Nucleus accumbens (tissue), 56 donors: ENCODE results near the gene VPS51.
A peak's percentile ranks its signal among the peaks of the same experiment; 100 is the strongest.

Source experiments
- DNase-seq, 56 donors: peaks; one replicate each; lab custom pipeline; 2025; lab: John Stamatoyannopoulos, UW

Gene VPS51

DNA sequence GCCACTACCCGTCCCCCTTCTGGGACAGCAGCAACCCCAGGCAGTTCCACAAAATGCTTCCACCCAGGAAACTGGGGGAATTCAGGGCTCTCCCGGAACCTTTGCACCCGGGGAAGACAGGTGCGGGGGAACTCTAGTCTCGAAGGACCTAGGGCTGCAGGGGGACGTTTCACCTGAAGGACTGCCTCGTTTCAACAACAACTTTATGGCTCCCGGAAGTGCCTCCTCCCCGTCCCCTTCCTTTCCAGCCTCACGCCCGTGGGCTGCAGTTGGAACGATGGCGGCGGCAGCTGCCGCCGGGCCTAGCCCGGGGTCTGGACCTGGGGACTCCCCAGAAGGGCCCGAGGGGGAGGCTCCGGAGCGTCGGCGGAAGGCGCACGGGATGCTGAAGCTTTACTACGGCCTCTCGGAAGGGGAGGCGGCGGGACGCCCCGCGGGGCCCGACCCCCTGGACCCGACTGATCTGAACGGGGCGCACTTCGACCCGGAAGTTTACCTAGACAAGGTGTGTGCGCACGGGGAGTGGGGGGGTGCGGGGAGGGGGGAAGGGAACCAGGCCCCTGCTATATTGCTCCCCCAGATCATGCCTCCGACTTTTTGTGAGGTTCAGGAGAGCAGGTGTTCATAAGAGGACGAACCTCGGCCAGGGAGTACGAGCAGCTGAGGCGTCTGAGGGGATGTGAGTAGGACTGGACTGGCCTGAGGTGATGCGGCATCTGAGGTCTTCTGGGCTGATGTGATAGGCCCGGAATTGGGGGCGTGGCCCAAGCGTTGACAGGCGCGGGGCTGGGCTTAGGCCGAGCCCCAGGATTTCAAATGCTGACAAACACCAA lies at the start of gene VPS51:
Gene VPS51, plus strand, starts transcription at position 241 of the 833 bp plus-strand sequence. Its CDS starts 37 bp downstream, at position 278.
- peak in 55 of 56 donors; percentile 54 to 92 (median 79) for DNase-seq

DNA sequence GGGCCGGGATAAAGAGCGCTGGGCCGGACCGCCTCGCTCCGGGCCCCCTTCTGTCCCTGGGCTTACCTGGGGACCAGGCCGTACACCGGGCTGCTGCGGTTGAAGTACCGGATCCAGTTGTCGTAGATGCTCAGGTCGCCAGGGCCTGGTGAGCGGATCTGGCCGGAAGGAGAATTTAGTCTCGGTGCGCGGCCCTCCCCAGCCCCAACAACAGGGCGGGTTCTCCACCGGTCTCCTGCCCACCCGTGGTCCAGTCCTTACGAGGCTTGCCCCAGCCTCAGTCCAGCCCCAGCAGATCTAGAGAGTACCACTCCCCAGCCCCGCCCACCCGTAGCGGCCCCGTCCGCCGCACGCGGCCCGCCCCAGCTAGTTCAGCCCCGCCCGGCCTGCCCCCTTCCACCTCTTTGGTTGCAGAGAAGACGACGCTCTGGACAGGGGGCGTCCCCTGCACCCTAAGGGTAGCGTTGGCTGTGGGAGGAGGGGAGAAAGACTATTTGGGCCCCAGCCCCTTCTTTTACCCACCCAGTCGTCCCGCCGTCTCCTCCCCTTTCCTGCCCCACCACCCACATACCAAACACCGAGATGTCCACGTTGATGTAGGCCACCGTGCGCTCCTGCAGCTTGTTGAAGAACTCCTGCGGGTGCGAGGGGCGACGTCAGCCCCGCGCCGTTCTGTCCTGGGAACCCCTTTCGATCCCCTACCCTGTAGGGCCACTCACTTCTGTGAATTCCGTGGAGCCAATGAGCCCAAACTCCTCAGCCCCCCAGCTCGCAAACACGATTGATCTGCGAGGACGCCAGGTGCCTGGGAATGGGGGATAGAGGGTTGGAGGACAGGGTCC lies 48.2 kb upstream of the VPS51 start:
- no peak for DNase-seq

DNA sequence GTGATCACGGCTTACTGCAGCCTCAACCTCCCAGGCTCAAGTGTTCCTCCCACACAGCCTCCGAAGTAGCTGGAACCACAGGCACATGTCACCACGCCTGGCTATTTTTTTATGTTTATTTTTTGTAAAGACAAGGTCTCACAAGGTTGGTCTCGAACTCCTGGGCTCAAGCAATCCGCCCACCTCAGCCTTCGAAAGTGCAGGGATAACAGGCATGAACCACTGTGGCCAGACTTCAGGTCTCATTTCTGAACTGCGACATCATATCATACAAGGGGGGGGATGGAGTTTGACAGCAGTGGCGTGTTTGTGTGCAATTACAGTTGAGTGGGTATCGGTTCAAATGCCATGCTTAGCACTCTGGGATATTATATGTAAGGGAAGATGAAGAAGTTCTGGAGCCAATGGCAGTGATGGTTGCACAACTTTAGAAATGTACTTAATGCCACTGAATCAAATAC lies 44.6 kb upstream of the VPS51 start:
- no peak for DNase-seq

DNA sequence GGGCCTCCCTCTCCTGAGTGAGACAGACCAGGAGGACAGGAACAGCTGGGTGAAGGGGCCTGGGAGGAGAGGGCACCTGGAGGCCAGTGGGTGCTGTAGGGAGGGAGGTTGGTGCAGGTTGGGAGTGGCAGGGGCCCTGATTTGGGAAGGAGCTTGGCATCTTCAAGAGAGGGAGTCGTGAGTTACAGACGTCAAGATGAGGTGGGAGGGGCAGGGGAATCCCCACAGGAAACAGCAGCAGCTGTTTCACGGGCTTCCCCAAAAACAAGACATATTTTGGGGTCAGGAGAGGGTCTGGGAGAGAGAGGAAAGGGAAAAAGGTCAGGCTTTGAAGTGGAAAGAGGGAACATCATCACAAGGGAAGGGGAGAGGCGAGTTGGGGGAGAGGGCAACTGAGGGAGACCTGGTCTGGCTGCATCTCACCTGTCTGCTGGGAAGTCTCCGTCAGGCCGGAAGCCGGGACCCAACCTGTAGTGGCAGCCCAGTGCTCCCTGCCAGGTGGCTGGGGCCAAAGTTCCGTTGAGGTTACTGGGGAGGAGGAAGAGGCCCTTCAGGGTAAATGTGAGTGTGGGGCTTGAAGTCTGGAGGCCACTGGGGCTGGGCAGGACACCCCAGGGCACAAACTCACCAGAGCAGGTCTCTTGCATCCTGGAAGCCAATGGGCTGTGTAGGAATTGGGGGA lies 42.0 kb upstream of the VPS51 start:
- DNase-seq, result no peak

DNA sequence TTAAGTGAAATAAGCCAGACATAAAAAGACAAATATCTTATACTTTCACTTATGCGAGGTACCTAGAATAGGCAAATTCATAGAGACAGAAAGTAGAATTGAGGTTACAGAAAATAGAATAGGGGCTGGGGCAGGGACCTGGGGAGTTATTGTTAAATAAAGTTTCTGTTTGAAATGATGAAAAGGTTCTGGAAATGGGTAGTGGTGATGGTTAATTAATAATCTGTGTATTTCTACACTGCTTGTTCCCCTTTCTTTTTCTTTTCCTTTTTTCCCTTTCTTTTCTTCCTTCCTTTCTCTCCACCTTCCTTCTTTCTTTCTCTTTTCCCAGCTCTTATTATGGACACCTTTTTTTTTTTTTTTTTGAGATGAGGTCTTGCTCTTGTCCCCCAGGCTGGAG lies 40.5 kb upstream of the VPS51 start:
- DNase-seq, result no peak

DNA sequence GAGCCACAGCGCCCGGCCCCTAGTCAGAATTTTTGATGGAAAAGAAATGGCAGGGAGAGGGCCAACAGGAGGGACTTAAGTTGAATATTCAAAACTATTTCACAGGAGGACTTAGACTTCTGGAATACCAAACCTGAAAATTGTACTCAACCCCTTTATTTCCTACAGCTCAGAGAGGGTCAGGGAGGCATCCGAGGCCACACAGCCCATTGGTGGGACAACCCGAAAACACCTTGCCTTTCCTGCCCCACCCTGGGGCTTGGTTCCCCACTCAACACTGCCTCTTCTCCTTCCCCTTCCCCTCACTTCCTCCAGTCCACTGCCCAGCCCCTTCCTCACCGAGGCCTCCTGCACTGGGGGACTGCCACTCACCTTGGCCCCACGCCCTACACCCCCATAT lies 39.0 kb upstream of the VPS51 start:
- no peak for DNase-seq

DNA sequence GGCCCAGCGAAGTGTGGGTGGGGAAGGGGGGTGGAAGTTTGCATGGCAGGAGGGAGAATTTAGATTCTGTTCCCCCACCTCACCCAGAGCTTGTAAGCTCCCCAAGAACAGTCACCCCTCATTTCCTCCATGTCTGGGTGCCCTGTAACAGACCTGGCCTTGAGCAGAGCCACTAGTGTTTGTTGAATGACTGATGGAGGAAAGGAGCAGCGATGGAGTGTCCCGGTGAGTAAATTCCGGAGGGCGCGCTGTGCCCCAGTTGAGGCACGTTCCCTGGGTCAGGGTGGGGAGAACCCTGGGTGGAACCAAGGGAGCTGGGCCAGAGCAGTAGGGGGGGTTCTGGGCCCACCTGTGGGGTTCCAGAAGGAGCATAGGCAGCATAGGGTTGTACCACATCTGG lies 38.5 kb upstream of the VPS51 start:
- DNase-seq, result no peak

- no peak for DNase-seq
Measured at GRCh38 chr11:65058012-65058411, 38.0 kb upstream of the VPS51 start.

DNA sequence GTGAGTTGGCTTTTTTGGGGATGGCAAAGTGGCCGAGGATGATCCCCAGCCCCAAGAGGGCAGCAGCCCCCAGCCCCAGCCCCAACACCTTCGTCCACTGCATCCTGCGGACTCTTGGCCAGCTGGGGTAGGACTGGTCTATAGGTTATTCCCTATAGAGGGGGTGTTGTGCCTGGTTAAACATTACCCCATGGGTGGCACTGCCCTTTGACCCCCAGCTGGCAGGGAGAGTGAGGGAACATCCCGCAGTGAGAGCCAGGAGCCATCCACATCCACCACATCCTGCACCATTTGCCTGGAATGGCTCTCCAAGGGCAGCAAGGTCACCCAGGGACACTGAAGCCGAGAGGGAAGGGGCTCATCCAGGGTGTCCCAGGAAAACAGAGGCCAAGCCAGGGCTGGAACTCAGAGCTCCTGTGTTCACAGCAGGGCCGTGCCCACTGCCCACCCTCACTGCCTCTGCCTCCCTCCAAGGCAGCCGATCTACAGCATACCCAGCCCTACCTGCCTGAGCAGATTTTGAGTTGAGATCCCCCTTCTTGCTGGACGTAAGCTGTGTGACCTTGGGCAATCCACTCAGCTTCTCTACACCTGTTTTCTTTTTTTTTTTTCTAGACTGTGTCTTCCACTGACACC lies 37.5 kb upstream of the VPS51 start, which contains the start of gene NAALADL1:
Gene NAALADL1, minus strand, starts transcription at position 135 of the 636 bp plus-strand sequence. Its CDS starts 32 bp downstream, at position 103.
- no peak for DNase-seq

GRCh38 chr11:65059523-65059922 lies 36.5 kb upstream of the VPS51 start:
- DNase-seq, result no peak

DNA sequence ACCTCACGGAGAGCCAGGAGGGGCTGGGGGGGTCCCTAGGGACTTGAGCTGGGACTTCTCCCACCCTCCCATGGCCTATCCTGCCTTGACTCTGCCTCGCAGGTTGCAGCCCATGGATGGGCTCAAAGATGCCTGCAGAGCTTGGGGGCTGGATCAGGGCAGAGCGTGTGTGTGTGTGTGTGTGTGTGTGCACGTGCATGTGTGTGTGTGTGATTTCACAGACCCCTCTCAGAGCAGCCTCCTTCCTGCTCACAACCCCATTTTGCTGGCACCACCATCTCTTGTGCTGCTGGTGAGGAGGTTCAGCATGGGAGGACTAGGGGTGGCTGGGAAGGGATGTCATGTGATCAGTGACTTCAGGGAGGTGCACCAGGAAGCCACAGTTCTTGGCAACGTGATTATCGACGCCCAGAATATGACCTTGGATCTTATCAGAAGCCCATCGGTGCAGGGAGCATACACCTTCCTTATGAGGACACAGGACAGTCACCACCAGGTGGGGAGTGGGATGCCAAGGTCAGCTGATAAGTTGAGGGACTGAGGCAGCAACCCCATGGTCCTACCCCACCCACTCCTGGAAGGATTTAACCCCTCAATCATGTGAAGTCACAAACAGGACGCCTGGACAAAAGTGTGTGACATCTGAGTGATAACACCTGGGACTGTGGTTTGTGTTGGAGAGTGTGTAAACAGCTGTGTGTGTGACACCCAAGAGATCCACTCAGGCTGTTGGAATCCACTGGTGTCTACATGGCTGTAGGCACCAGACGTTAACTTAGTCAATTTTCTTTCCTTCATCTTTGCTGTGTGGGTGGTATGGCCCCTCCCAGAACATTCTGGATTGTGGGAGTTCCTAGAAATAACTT lies 35.8 kb upstream of the VPS51 start:
- no peak for DNase-seq

- no peak for DNase-seq
Measured at GRCh38 chr11:65060913-65061408, 35.1 kb upstream of the VPS51 start.

- DNase-seq, result no peak
Measured at GRCh38 chr11:65063532-65063931, 32.5 kb upstream of the VPS51 start.

DNA sequence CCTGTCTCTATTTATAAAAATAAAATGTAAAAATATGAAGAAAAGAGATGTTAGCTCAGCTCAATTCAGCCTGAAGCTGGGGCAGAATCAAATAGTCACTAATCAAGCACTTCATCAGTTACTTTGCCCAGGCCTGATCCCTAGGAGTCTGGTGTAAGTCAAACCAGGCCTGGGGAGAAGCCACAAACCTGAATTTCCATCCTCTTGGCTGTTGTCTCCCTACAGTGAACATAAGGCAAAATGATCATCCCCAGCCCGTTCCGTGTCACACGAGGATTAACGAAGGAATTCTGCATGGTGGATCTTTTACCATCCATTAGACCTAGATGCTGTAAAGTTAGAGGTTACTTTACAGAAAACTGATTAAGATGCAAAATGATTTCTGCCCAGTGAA lies 31.2 kb upstream of the VPS51 start:
- no peak for DNase-seq

DNA sequence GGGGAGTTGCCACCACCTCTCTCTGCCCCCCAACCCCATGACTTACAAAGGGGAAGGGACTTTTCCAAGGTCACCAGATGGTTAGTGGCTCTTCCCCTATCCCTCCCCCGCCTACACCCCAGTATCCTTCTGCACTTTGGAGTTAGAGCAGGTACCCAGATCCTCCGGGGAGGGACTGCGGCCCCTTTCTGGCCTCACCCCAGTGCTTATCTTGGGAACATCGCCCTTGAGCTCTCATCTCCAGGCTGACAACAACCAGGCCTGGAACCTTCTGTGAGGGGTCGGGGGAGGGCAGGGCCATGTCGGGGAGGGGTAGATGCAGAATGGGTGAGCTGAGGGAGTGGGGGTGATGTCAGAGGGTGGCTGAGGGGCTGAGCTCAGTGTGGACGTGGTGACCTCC lies 30.2 kb upstream of the VPS51 start:
- no peak for DNase-seq

- no peak for DNase-seq
Measured at GRCh38 chr11:65066315-65066714, 29.7 kb upstream of the VPS51 start.

GRCh38 chr11:65066805-65067291 lies 29.2 kb upstream of the VPS51 start:
- no peak for DNase-seq

DNA sequence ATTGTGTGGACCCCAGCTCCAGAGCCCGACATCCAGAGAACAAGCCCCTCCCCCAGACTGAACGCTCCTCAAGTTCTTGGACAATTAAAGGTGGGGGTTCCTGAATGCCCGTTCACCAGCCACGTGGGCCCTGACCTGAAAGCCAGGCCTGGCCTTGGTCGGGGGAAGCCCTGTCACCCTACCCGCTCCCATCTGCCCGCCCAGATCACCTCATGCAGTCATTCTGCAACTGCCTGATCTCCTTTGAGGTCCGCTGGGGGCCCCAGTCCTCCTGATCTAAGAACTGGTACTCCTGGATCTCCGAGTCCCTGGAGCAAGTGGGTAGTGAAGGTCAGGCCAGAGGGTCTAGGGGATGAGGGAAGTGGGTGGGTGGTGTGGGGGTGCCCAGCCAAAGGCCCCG lies 28.6 kb upstream of the VPS51 start:
- DNase-seq, result no peak

- DNase-seq, result no peak
Measured at GRCh38 chr11:65069217-65069616, 26.8 kb upstream of the VPS51 start.
